Skeletal muscle cell (primary cell): ENCODE results near the gene NDUFB10.

Source experiments
- DNase-seq: peaks from one replicate; pipeline ENCODE4 v3.0.0-alpha.2; 2010; ENCODE audit warnings: low read depth
- H3K4me3 ChIP-seq: 2 replicates; pipeline ENCODE4 v1.5.1; 2011; ENCODE audit warnings: low read depth, mild to moderate bottlenecking, control low read depth, low read length, moderate library complexity

NDUFB10 gene

DNA sequence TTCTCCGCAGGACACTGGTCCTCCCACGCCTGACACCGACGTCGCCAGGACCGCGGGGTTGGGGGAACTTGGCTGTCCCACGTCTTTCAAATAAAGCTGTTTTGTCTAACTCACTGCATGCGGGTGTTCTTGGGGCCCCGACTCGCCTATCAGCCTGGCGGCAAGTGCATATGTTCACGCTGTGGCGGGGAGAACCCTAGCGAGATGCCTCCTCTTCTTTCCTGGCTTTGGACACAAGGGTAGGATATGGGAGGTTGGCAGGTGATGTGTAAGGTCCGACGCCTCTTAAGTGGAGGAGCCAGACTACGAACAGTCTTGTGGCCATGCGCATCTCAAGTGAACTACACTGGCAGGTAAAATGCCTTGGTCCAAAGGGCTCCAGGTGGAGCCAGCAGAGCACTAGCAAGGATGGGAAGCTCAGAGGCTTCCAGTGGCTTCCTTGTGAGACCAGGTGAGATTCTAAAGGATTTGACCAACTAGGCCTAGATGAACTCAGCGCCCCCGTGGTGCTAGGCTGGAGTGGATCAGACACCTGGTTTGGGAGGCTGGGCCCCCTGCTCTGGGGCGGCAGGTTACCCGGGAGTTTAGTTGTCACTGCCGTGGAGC, 6.2 kb downstream of the NDUFB10 start:
- DNase-seq = no peak
- H3K4me3 ChIP-seq = peak overlapping the region; percentile 68

DNA sequence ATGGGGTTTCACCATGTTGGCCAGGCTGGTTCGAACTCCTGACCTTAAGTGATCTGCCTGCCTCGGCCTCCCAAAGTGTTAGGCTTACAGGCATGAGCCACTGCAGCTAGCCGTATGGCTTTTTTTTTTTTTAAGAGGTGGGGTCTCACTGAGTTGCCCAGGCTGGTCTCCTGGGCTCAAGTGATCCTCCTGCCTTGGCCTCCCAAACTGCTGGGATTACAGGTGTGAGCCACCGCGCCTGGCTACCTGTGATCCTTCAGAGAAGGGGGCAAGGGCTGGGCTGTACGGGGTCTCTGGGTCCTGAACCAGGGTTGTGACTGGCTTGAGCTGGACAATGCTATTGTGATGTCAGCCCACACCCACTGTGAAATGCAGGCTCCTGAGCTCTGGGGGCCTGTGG, 7.1 kb downstream of the NDUFB10 start, which contains the start of gene RNF151:
Gene RNF151 (plus strand): TSS at position 397 of the 400 bp plus-strand sequence. CDS start 26 bp downstream, outside the sequence.
- H3K4me3 ChIP-seq = peak within 1 kb of the TSS; percentile 68
- DNase-seq = no peak

DNA sequence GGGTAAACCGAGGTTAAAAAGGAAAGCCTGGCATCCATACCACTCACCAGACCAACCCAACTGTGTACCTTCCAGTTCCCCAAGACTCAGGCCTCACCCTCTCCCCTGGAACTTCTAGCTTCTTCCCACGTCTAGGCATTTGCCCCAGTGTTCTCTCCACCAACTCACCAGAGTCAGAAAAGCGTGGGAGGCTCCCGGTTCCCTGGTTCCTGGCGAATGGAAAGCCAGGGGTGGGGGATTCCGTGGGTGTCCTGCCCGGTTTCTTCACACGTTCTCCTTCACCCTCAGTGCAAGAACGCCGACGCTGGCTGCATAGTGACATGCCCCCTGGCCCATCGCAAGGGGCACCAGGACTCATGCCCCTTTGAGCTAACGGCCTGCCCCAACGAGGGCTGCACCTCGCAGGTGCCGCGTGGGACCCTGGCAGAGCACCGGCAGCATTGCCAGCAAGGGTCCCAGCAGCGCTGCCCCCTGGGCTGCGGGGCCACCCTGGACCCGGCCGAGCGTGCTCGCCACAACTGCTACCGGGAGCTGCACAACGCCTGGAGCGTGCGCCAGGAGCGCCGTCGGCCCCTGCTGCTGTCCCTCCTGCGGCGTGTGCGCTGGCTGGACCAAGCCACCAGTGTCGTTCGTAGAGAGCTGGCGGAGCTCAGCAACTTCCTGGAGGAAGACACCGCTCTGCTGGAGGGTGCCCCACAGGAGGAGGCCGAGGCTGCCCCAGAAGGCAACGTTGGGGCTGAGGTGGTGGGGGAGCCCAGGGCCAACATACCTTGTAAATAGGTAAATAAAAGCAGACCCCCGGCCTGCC, 9.0 kb downstream of the NDUFB10 start:
- H3K4me3 ChIP-seq = no peak overlapping the region
- no peak for DNase-seq

DNA sequence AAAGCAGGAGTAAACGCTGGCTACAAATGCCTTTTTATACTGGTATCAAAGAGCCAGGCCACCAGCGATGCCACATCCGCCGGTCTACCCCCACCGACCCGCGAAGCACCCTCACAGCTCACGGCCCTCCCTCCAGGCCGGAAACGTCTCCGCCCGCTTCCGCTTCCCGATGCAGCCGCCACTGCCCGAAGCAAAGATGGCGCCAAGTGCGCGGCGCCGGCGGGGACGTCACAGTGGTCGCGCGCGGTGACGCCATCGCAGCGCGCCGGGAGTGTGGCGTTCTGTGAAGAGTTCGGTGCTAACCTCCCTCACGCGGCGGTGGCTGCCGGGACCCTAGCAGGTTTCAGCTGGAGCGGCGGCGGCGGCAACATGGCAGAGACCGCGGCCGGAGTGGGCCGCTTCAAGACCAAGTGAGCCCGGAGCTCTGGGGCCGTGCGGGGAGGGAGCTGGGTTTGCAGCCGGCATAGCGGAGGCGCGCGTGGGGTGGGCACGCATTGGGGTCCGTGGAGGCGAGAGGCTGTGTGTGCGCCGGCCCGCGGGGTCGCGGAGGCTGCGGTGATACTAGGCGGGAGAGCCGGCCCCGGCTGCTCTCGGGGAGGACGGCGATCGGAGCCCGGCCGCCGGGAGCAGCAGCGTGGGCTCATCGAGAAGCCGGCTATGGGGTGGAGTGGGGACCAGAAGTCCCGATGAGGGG, 12.6 kb downstream of the NDUFB10 start, which contains the start of gene TBL3:
Gene TBL3 (plus strand): TSS at position 258 of the 694 bp plus-strand sequence. CDS start 112 bp downstream, at position 370.
- H3K4me3 ChIP-seq = peak within 1 kb of the TSS; percentile 93
- peak; percentile 82 for DNase-seq

DNA sequence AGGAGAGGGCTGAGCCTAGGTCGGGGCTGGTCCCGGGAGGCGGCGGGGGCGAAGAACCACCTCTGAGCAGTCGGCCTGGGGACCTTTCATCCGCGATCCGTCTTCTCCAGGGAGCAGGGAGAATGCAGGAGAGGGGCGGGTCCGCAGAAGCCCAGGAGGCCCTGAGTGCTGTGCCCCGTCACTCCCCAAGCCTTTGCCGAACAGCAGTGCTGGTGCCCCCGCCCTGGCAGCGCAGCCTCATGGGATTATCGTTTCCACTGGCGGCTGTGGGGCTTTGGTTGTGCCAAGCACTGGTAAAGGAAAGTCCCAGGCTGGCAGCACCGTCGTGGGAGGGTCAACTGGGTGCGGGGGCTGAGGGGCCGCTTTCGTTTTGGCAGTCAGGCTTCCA, 13.1 kb downstream of the NDUFB10 start:
- peak overlapping the region; percentile 93 for H3K4me3 ChIP-seq
- no peak for DNase-seq

DNA sequence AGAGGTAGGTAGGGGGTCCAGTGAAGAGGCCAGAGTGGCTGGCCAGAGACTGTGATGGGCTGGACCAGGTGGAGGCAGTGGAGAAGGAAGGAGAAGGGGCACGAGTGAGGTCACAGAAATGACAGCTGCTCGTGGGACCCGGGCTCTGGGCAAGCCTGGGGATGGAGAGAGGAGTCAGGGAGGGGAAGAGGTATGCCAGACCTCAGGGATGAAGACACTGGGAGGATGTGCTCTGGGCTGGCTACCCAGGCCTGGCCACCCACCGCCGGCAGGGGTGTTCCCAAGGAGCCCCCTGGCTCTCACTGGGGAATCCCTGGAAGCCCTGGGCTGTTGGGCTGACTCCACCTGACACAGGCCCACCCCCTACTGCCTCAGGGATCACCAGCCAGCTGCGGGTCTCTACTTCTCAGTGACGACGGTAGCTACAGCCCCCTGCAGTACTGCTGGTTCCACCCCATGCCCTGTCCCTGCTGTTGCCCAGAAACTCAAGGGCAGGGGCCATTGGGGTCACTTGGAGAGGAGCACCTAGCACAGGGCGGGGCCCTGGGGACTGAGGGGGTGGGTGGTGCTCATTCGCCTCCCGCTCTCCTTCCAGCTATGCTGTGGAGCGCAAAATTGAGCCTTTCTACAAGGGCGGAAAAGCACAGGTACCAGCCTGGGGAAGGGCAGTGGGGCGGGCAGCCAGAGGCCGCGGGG, 14.3 kb downstream of the NDUFB10 start:
- no peak for DNase-seq
- no peak overlapping the region for H3K4me3 ChIP-seq

DNA sequence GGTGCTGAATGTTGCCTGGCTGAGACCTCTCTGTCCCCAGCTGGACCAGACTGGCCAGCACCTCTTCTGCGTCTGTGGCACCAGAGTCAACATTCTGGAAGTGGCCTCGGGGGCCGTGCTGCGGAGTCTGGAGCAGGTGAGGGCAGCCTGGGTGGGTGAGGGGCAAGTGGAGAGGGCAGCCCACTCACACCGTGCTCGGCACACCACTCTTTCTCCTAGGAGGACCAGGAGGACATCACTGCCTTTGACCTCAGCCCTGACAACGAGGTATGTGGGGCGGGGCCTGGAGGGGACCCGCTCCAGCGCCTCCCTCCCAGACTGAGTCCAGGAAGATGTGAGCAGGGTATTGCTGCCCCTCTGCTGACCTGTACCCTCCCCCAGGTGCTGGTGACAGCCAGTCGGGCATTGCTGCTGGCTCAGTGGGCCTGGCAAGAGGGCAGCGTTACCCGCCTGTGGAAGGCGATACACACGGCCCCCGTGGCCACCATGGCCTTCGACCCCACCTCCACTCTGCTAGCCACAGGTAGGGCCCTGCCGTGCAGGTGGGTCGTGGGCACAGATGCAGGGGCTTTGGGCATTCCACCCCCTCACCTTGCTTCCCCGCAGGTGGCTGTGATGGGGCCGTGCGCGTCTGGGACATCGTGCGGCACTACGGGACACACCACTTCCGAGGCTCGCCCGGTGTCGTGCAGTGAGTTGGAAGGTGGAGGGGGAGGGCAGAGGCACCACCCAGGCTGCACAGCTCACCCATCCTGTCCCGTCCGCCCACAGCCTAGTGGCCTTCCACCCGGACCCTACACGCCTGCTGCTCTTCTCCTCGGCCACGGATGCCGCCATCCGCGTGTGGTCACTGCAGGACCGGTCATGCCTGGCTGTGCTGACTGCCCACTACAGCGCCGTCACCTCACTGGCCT, 15.1 kb downstream of the NDUFB10 start:
- H3K4me3 ChIP-seq = no peak overlapping the region
- DNase-seq = no peak

DNA sequence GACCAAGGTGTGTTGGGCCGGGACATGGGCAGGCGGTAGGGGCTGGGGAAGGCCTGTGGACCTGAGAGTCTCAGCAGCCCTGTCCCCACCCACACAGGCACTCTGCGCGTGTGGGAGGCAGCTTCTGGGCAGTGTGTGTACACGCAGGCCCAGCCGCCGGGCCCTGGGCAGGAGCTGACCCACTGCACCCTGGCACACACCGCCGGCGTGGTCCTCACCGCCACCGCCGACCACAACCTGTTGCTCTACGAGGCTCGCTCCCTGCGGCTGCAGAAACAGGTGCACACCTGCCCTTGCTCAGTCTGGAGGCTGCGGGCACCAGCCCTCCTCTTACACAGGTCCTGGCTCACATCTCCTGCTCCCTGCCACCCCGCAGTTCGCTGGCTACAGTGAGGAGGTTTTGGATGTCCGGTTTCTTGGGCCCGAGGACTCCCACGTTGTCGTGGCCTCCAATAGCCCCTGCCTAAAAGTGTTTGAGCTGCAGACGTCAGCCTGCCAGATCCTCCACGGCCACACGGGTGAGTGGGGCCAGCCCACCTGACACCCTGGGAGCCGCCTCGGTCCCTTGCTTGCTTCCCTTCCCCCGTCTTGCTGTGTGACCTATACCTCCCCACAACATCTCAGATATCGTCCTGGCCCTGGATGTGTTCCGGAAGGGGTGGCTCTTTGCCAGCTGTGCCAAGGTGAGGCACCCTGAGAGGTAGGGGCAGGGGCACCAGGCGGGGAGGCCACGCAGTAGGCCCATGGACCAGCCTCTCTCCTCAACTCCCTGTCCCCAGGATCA, 16.3 kb downstream of the NDUFB10 start:
- DNase-seq = no peak

DNA sequence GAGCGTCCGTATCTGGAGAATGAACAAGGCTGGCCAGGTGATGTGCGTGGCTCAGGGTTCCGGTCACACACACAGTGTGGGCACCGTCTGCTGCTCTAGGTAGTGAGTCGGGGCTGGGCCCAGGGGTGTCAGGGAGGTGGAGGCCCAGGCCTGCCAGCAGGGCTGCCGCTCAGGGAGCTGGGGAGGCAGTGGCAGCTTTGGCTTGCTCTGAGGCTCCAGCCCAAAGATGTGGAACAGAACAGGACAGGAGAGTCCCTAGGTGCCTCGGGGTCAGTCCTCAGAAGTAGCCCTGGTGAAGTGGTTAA, 16.8 kb downstream of the NDUFB10 start:
- H3K4me3 ChIP-seq = no peak overlapping the region
- DNase-seq = no peak

More for the DNA sequence above, 16.3 kb downstream of the NDUFB10 start:
- H3K4me3 ChIP-seq = no peak overlapping the region

DNA sequence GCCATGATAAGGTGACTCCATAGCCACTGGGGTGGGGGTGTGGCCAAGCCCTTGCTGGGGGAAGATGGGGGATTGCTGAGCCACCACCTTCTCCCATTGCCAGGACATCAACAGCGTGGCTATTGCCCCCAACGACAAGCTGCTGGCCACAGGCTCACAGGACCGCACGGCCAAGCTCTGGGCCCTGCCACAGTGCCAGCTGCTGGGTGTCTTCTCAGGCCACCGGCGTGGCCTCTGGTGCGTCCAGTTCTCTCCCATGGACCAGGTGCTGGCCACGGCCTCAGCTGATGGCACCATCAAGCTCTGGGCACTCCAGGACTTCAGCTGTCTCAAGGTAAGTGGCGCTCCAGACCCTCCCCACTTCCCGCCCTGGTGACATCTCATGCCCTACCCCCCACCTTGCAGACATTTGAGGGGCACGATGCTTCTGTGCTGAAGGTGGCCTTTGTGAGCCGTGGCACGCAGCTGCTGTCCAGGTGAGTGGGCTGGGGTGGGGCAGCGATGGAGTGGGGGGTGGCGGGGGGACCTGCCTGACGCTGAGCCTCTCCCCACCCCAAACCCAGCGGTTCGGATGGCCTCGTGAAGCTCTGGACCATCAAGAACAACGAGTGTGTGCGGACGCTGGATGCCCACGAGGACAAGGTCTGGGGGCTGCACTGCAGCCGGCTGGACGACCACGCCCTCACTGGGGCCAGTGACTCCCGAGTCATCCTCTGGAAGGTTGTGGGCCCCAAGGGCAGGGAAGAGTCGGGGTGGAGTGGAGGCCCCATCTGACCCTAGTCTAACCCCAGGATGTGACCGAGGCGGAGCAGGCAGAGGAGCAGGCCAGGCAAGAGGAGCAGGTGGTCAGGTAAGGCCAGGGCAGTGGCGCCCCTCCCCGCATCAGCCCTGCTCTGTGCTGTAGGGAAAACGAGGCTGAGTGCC, 17.9 kb downstream of the NDUFB10 start:
- H3K4me3 ChIP-seq = no peak overlapping the region
- no peak for DNase-seq

DNA sequence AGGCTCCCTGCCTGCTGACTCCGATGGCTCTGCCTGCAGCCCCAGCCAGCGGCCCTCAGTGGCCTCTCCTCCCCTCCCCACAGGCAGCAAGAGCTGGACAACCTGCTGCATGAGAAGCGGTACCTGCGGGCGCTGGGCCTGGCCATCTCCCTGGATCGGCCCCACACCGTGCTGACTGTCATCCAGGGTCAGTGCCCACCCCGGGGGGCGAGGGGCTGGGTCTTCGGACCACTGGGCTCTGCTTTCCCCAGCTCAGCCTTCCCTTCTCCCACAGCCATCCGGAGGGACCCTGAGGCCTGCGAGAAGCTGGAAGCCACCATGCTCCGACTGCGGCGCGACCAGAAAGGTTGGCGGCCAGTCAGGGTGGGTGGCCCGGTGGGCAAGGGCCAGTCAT, 18.5 kb downstream of the NDUFB10 start:
- DNase-seq = no peak
- H3K4me3 ChIP-seq = no peak overlapping the region

DNA sequence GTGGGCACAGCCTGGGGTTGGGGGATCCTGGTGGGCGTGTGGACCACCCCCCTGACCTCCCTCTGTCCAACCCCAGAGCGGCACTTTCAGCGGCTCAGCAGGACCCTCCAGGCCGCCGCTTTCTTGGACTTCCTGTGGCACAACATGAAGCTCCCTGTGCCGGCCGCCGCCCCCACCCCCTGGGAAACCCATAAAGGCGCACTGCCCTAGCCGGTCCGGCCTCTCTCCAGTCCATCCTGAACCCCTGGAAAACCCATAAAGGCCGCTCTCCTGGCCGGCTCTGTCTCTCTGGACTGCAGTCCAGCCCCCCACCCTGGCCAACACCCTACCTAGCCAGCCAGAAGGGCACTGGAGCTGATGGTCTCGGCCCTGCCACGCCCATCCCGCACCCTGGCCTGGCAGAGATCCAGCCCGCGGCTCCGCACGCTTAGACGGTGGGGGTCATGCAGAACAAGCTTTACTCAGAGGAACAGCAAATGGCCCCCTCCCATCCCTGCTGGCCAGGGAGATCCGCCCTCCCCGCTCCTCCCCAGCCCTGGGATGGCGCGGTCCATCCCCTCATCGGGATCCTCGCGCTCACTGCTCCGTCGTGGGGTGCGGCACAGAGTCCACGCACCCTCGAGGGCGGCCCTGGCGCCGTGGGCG, 19.3 kb downstream of the NDUFB10 start:
- no peak for DNase-seq
- H3K4me3 ChIP-seq = no peak overlapping the region

DNA sequence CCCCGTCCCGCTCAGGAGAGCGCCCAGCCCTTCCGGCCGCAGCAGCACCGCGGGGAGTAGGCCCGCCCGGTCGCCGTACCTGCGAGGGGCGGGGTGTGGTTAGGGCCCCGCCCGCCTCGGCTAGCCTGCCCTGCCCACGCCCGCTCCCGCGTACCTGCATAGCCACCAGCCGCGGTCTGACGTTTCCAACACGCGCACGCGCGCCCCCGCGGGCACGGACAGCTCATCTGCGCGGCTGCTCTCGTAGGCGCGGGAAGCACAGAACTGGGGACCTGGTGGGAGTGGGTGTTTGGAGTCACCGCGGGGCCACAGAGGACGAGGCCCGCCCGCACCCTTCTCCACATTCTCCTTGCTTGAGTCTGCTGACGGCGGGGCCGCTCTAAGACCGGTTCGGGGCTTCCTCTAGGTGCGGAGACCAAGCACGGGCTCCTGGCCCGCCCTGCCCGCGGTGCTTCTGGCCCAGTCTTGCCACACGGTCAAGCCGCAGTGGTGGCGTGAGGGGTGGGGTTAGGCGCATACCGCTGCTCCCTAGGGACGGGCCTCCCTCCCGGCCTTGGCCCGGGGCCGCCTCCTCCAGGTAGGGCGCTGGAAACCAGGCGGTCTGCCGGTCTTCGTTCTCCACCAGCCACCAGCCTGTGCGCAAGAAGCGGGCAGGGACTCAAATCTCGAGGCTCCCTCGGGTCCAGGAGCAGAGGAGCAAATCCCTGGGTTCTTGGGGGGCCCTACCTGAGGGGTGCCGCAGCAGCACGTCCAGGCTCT, 20.1 kb downstream of the NDUFB10 start:
- no peak overlapping the region for H3K4me3 ChIP-seq
- DNase-seq = no peak

DNA sequence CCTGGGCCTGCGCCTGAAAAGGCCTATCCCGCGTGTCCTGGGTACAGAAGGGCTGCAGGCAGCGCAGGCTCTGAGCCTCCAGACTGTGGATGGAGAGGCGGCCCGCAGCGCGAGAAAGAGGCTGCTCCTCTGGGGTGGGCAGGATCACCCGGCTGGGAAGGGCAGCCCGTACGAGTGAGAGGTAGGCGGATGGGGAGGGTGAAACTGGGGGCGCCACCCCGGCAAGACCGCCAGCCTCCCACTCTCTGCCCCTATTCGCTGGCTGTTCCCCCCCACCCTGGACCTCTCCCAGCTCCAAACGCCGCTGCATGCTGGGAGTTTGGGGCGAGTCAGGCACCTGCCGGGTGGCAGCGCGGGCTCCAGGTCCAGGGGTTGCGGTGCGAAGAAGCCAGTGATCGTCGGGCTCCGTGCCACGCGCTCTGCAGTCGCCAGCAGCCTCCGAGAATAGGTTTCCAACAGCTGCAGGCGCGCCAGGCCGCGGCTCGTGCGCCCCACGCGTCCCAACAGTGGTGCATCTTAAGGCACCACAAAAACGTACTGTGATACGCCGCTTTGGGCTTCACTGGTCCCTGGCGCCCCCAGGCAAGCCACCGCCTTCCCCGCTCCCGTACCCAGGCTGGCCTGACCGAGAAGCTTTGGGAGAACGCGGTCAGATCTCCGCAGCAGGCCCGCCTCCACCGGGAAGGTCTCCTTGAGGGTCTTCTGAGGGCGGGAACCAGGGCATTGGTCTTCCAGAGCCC, 20.9 kb downstream of the NDUFB10 start:
- no peak for DNase-seq

DNA sequence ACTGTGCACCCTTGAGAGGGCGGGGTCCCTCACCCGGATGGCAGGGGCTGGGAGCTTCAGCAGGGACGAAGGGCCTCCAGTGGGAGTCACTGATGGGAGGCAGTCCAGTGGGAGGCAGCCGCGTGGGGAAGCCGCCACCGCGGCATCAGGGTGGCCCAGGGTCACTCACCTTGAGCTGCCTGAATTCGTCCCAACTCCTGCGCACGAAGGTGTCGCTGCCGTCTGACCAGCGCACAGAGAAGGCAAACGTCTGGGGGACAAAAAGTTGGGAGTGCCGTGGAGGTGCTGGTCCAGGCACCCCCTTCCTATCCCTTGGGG, 21.4 kb downstream of the NDUFB10 start:
- H3K4me3 ChIP-seq = no peak overlapping the region
- no peak for DNase-seq

More for the DNA sequence above, 20.9 kb downstream of the NDUFB10 start:
- no peak overlapping the region for H3K4me3 ChIP-seq
